Raji (cell line): ENCODE data around the gene HECW1.

Experiments
- POLR2A ChIP-seq: IDR thresholded peaks from 2 replicates; pipeline ENCODE4 v1.6.1; 2011; ENCODE audit warnings: low read depth, low read length, control low read depth; ENCODE audit not compliant: insufficient read depth

HECW1 gene

GRCh38 chr7:43313628-43314378, 201.4 kb downstream of the HECW1 start:
- no peak for TF ChIP-seq POLR2A

- no peak for TF ChIP-seq POLR2A
These were observed 202.1 kb downstream of the HECW1 start for GRCh38 chr7:43314379-43315158.

- no peak for TF ChIP-seq POLR2A
These were observed 204.6 kb downstream of the HECW1 start for GRCh38 chr7:43317075-43317474.

- TF ChIP-seq POLR2A = no peak
These were observed 205.8 kb downstream of the HECW1 start for GRCh38 chr7:43318188-43318770.

GRCh38 chr7:43325595-43325994, 213.1 kb downstream of the HECW1 start:
- TF ChIP-seq POLR2A = no peak

- no peak for TF ChIP-seq POLR2A
These were observed 215.9 kb downstream of the HECW1 start for GRCh38 chr7:43328336-43328735.

- no peak for TF ChIP-seq POLR2A
These were observed 216.4 kb downstream of the HECW1 start for GRCh38 chr7:43328785-43329380.

- no peak for TF ChIP-seq POLR2A
These were observed 219.8 kb downstream of the HECW1 start for GRCh38 chr7:43332193-43332796.

- TF ChIP-seq POLR2A = no peak
These were observed 224.7 kb downstream of the HECW1 start for GRCh38 chr7:43337191-43337590.

- TF ChIP-seq POLR2A = no peak
These were observed 225.4 kb downstream of the HECW1 start for GRCh38 chr7:43337811-43338210.

- TF ChIP-seq POLR2A = no peak
These were observed 228.7 kb downstream of the HECW1 start for GRCh38 chr7:43341132-43341531.

GRCh38 chr7:43351683-43352082, 239.2 kb downstream of the HECW1 start:
- TF ChIP-seq POLR2A = no peak

- no peak for TF ChIP-seq POLR2A
These were observed 241.5 kb downstream of the HECW1 start for GRCh38 chr7:43353902-43354301.

GRCh38 chr7:43362652-43363034, 250.2 kb downstream of the HECW1 start:
- no peak for TF ChIP-seq POLR2A

GRCh38 chr7:43363035-43363791, 250.8 kb downstream of the HECW1 start:
- no peak for TF ChIP-seq POLR2A

- no peak for TF ChIP-seq POLR2A
These were observed 251.9 kb downstream of the HECW1 start for GRCh38 chr7:43364391-43364790.
